ENCODE measurements around the gene FGF10.

Gene FGF10

DNA sequence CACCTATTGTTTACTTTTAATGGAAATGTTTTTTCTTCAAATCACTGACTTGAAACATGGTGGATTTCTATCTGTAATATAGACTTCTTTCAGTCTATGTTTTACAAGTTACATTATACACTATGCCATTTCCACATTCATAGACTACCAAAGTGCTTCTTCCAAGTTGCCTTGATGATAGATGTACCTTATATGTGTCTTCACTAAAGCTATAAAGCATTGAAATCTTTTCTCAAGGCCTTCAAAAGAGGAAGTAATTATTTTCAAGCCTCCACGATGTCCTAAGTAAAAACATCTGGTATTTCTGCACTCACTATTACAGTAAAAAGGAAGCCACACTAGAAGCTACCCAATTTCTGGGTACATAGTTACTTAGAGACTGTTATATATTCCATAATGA lies 113.3 kb downstream of the FGF10 start:
- TF ChIP-seq, protein P1, sequence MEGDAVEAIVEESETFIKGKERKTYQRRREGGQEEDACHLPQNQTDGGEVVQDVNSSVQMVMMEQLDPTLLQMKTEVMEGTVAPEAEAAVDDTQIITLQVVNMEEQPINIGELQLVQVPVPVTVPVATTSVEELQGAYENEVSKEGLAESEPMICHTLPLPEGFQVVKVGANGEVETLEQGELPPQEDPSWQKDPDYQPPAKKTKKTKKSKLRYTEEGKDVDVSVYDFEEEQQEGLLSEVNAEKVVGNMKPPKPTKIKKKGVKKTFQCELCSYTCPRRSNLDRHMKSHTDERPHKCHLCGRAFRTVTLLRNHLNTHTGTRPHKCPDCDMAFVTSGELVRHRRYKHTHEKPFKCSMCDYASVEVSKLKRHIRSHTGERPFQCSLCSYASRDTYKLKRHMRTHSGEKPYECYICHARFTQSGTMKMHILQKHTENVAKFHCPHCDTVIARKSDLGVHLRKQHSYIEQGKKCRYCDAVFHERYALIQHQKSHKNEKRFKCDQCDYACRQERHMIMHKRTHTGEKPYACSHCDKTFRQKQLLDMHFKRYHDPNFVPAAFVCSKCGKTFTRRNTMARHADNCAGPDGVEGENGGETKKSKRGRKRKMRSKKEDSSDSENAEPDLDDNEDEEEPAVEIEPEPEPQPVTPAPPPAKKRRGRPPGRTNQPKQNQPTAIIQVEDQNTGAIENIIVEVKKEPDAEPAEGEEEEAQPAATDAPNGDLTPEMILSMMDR (conservative IDR thresholded peaks at IDR 0.05; ENCODE audit: control insufficient read depth, insufficient read depth, low read depth, low read length): no peak
- DNase-seq (ENCODE audit: low read depth): peak; percentile 17
- H3K4me3 ChIP-seq (ENCODE audit: control insufficient read depth, low read depth, low read length): no peak overlapping the region

DNA sequence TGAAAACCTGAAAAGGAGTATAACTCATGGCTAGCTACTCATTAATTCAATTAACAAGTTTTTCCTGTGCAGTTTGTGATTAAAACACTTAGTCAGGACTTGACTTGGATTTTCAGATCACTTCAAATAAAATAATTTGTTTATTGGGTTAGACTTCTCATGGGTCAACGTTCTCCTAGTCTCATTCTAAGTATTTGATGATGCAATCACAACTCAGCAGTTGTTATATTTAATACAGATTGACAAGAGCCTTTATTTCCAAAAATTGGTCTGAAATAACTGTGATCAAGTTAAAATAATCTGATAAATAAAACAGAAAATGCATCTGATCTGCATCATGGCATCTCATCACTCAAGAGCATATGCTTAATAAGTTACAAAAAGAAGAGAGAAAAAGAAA lies 113.9 kb downstream of the FGF10 start:
- DNase-seq (ENCODE audit: low read depth): no peak
- TF ChIP-seq, protein P1 (conservative IDR thresholded peaks at IDR 0.05; ENCODE audit: control insufficient read depth, insufficient read depth, low read depth, low read length): no peak
- no peak overlapping the region for H3K4me3 ChIP-seq (ENCODE audit: control insufficient read depth, low read depth, low read length)

DNA sequence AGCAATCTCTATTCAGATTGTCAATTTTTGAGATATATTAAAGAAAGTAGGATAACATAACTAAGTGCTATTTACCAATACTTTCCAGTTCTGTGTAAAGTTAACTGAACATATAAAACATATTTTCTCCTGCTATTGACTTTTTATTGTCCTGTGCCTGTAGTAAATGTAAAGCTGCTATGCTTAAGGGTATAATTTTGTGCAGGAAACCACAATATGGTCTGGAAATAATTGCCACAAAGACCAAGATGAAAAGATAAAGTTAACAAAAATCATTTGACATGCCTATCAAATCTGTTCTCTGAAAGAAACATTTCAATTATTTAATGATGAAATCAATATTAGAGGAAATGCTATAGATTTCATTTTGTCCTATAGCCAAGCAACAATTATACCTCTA lies 121.3 kb downstream of the FGF10 start:
- no peak for DNase-seq (ENCODE audit: low read depth)
- H3K4me3 ChIP-seq (ENCODE audit: control insufficient read depth, low read depth, low read length): no peak overlapping the region
- TF ChIP-seq, protein P1 (conservative IDR thresholded peaks at IDR 0.05; ENCODE audit: control insufficient read depth, insufficient read depth, low read depth, low read length): no peak

DNA sequence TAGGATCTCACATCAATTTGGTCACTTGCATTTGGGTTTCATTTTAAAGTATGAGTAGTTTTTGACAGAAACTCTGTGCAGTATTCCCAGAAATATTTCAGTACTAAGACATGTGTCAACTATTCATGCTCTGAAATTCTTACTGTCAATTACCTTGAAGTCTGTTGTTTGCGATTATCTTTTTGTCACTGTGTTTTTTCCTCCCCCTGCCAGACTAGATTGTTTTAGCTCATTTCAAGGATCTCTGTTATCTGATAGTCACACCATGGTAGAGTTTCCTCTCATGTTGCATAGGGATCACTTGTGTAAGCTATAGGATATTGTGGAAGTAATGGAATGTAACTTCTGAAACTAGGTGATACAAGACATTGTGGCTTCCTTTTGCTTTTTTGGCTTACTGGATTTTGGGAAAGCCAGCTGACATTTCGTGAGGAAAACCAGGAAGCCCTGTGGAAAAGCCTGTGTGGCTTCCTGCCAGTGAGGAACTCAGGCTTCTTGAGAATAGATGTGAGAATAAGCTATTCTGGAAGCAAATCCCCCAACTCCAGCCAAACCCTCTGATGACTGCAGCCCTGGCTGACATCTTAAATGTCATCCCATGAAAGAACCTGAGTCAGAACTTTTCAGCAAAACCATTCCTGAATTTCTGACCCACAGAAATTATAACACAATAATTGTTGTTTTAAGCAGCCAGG lies 122.2 kb downstream of the FGF10 start:
- no peak for DNase-seq (ENCODE audit: low read depth)
- H3K4me3 ChIP-seq (ENCODE audit: control insufficient read depth, low read depth, low read length): no peak overlapping the region
- TF ChIP-seq, protein P1 (conservative IDR thresholded peaks at IDR 0.05; ENCODE audit: control insufficient read depth, insufficient read depth, low read depth, low read length): no peak

DNA sequence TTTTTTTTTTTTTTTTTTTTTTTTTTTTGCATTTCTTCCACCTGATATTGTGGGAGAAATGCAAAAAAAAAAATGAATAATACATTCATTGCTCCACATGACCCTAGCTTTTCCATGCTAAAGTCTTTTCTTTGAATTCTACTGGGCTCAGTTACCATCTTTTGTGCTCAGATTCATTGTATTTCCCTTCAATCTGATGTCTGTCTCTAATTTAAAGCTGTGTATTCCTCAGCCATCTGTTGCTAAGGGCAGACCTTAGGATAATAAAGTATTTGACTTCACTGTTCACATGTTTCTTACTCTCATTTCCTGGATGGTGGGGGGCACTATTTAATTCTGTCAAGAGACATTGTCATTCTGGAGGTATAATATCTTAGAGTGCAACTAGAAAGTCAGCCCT lies 123.5 kb downstream of the FGF10 start:
- H3K4me3 ChIP-seq (ENCODE audit: control insufficient read depth, low read depth, low read length): no peak overlapping the region
- TF ChIP-seq, protein P1 (conservative IDR thresholded peaks at IDR 0.05; ENCODE audit: control insufficient read depth, insufficient read depth, low read depth, low read length): no peak
- no peak for DNase-seq (ENCODE audit: low read depth)

DNA sequence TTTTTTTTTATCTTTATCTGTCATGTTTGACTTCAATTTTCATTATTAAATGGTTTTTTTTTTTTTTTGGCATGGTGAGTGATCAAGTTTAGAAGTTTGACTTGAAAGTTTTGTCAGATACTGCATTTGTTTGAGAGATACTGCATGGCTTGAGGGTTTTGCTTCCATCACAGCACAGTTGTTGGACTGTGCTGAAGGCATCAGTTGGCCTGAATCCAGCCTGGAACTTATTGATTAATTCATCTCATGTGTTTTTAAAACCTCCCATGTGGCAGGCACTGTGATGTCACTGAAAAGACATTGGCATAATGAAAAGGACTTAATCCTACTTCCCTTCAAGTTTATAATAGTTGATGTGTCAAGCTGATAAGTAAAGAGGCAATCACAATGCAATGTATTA lies 128.4 kb downstream of the FGF10 start:
- TF ChIP-seq, protein P1 (conservative IDR thresholded peaks at IDR 0.05; ENCODE audit: control insufficient read depth, insufficient read depth, low read depth, low read length): no peak
- no peak for DNase-seq (ENCODE audit: low read depth)
- no peak overlapping the region for H3K4me3 ChIP-seq (ENCODE audit: control insufficient read depth, low read depth, low read length)

Data from fibroblast of mammary gland (primary cell).